ENCODE measurements around the gene IDH2.

DNA sequence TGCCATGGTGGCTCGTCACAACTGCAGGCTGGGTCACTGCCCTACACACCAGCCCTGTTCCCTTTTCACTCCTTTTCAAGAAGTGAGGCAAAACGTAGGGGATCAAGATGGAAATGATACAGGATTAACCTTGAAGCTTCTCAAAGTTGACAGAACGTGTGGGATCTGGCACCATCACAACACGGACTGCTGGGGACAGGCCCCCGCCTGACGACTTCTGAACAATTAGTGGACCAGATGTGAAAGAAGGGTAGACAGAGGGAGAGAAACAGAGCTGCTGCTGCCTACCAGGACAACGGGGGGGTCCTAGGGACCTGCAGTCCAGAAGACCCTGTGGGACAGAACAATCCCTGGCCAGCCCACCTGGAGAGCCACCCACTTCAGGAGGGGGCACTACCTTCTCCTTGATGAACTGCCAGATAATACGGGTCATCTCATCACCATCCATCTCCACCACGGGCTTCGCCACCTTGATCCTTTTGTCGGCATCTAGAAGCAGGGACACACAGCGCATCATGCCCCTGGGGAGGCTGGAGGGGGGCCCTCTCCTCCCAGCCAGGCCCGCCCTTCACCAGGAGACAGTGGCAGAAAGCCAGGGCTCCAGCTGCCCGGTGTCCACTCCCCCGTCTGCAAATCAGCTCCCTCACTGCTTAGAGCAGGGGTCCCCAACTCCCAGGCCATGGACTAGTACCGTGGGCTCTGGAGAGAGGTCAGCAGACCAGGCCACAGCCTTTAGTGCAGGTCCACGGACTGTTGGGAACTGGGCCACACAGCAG, 10.9 kb downstream of the IDH2 start:
- TF ChIP-seq, protein P1, sequence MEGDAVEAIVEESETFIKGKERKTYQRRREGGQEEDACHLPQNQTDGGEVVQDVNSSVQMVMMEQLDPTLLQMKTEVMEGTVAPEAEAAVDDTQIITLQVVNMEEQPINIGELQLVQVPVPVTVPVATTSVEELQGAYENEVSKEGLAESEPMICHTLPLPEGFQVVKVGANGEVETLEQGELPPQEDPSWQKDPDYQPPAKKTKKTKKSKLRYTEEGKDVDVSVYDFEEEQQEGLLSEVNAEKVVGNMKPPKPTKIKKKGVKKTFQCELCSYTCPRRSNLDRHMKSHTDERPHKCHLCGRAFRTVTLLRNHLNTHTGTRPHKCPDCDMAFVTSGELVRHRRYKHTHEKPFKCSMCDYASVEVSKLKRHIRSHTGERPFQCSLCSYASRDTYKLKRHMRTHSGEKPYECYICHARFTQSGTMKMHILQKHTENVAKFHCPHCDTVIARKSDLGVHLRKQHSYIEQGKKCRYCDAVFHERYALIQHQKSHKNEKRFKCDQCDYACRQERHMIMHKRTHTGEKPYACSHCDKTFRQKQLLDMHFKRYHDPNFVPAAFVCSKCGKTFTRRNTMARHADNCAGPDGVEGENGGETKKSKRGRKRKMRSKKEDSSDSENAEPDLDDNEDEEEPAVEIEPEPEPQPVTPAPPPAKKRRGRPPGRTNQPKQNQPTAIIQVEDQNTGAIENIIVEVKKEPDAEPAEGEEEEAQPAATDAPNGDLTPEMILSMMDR (conservative IDR thresholded peaks at IDR 0.05; ENCODE audit: low read depth, low read length) = no peak
- no peak for TF ChIP-seq EZH2 (IDR thresholded peaks at IDR 0.05; ENCODE audit: low read length, unreplicated experiment)
